B cell (primary cell): ENCODE measurements around the gene FERMT3.

Experiments
- CTCF ChIP-seq: fragments of 200-600 bp; IDR thresholded peaks from one replicate; pipeline ENCODE4 v1.8.0; 2022; ENCODE audit warnings: antibody characterized with exemption, mild to moderate bottlenecking
- EZH2 ChIP-seq: IDR thresholded peaks from 2 replicates; pipeline ENCODE4 v1.6.1; 2012; ENCODE audit warnings: borderline replicate concordance, low read depth, mild to moderate bottlenecking, moderate library complexity, low read length; ENCODE audit not compliant: insufficient read depth, poor library complexity, severe bottlenecking

DNA sequence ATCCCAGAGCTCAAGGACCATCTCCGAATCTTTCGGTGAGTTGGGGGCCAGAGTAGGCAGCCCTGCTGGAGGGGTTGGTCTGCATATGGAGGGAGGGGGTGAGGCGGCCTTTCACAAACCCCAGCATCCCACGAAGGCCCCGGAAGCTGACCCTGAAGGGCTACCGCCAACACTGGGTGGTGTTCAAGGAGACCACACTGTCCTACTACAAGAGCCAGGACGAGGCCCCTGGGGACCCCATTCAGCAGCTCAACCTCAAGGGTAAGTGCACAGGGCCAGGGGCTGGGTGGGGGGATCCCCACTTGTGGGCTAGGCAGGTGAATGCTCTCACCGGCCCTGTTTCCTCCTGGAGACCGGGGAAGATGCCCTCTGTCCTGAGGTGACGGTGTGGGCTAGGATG lies 13.2 kb downstream of the FERMT3 start:
- TF ChIP-seq CTCF (no peak), EZH2 (no peak)
